H54 (cell line): Measurements from ENCODE around the gene ARHGAP25.
A peak's percentile ranks its signal among the peaks of the same experiment; 100 is the strongest.

ENCODE experiments used
- DNase-seq: peaks from one replicate; pipeline ENCODE4 v3.0.0; 2011; ENCODE audit warnings: low spot score, mixed read lengths; ENCODE audit not compliant: insufficient read length
- FAIRE-seq: peaks from 3 replicates; lab custom pipeline; 2011; peaks lifted over from hg19 to GRCh38; lab: Jason Lieb, UNC
- POLR2A ChIP-seq: IDR thresholded peaks from 2 replicates; pipeline ENCODE4 v1.6.1; 2011; ENCODE audit warnings: low read depth, mild to moderate bottlenecking, low read length

The ARHGAP25 gene

GRCh38 chr2:68741805-68742306 lies 7.2 kb downstream of the ARHGAP25 start:
- FAIRE-seq (no peak), DNase-seq (no peak)
- no peak for TF ChIP-seq POLR2A

- DNase-seq (no peak), FAIRE-seq (no peak)
- no peak for TF ChIP-seq POLR2A
Observed at GRCh38 chr2:68742626-68743415, 8.2 kb downstream of the ARHGAP25 start.

- DNase-seq = no peak
- TF ChIP-seq POLR2A = no peak
- FAIRE-seq = no peak
Observed at GRCh38 chr2:68743531-68743930, 8.9 kb downstream of the ARHGAP25 start.

GRCh38 chr2:68744366-68744912 lies 9.8 kb downstream of the ARHGAP25 start:
- FAIRE-seq = no peak
- no peak for DNase-seq
- no peak for TF ChIP-seq POLR2A

GRCh38 chr2:68745006-68745405 lies 10.4 kb downstream of the ARHGAP25 start:
- no peak for DNase-seq
- FAIRE-seq = no peak
- no peak for TF ChIP-seq POLR2A

- no peak for TF ChIP-seq POLR2A
- FAIRE-seq (no peak), DNase-seq (no peak)
Observed at GRCh38 chr2:68746408-68746807, 11.8 kb downstream of the ARHGAP25 start.

GRCh38 chr2:68747413-68747812 lies 12.8 kb downstream of the ARHGAP25 start:
- DNase-seq = no peak

GRCh38 chr2:68747900-68748299 lies 13.3 kb downstream of the ARHGAP25 start:
- no peak for TF ChIP-seq POLR2A
- DNase-seq (no peak), FAIRE-seq (no peak)

More at GRCh38 chr2:68747413-68747812, 12.8 kb downstream of the ARHGAP25 start:
- FAIRE-seq = no peak
- TF ChIP-seq POLR2A = no peak

GRCh38 chr2:68748568-68748967 lies 14.0 kb downstream of the ARHGAP25 start:
- DNase-seq = no peak
- no peak for FAIRE-seq
- TF ChIP-seq POLR2A = no peak

GRCh38 chr2:68749345-68749744 lies 14.7 kb downstream of the ARHGAP25 start:
- FAIRE-seq (no peak), DNase-seq (no peak)
- TF ChIP-seq POLR2A = no peak

GRCh38 chr2:68750592-68751396 lies 16.2 kb downstream of the ARHGAP25 start:
- no peak for FAIRE-seq
- no peak for DNase-seq
- TF ChIP-seq POLR2A = no peak

GRCh38 chr2:68751397-68752339 lies 17.1 kb downstream of the ARHGAP25 start:
- no peak for TF ChIP-seq POLR2A
- FAIRE-seq (peak; percentile 94), DNase-seq (peak; percentile 81)

GRCh38 chr2:68753318-68753717 lies 18.7 kb downstream of the ARHGAP25 start:
- no peak for DNase-seq
- TF ChIP-seq POLR2A = no peak
- no peak for FAIRE-seq
